Left colon (tissue), 2 donors: Measurements from ENCODE around the gene SLC35F1. TPM values are rescaled to one million over a fixed set of nuclear protein-coding genes. Genes with fewer than 3 reads are reported as not detected.

Experiments used
- ATAC-seq: fragments of 200-7000 bp; cut with Tn5 transposase; one replicate; pipeline ENCODE4 v1.9.1; 2020; ENCODE audit warnings: mild to moderate bottlenecking, moderate library complexity
- DNase-seq, 2 donors: peaks; one replicate each; pipeline ENCODE4 v3.0.0-alpha.2; 2020
- intact Hi-C, 2 donors: fragments of 100-400 bp; cut with DNase I in 1 of 2; cut with micrococcal nuclease in 1 of 2; formaldehyde crosslinking; loops; one replicate each; pipeline versions ENCODE4 v1.11.2 to v1.14.0; 2022; cut with DNase I, micrococcal nuclease
- total RNA-seq, 2 donors: library from RNA; stranded (reverse); fragmentation: NEBNext Ultra II Directional; extraction: Animal tissue kit (Norgen Biotek cat#: 25700); gene quantifications; one replicate each; pipeline ENCODE4 v1.2.1, GENCODE V29; 2021
- donor health status: DM: no; HTN: no; CAD: no.
- donor health status: DM: yes; HTN: yes; CAD: no.

SLC35F1 gene
- total RNA-seq, 2 donors from 2014 or later = 0.37 to 0.84 TPM

DNA sequence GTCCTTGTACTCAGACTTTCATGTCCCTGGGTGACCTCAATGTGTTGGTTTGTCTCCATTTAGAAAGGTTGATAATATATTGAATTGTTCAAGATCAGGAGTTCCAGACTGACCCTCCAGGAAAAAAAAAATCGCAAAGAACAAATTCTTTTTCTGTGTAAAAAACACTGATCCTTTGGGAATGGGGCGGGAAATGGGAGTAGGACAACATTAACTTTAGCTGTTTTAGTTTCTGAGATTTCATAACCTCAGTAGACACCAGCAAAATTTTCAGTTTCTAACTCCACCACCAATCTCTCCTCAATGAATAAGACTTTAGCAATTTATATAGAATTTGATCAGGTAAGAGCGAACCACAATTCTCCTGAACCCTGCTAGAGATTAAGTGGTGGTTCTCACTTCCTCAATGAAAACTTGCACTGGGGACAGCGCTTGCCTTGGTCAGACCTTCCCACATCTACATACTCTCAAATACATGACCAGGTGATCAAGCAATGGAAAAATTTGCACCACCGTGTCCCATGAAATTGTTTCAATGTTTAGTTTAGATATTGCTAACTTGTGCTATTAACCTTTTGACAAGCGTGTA is 409.8 kb downstream of the SLC35F1 start:
- intact Hi-C loops = no loop called here
- no peak for ATAC-seq
- no peak for DNase-seq

- ATAC-seq (no peak), DNase-seq (no peak)
- intact Hi-C loops = no loop called here
Measured at GRCh38 chr6:118317581-118318563, 410.8 kb downstream of the SLC35F1 start.

DNA sequence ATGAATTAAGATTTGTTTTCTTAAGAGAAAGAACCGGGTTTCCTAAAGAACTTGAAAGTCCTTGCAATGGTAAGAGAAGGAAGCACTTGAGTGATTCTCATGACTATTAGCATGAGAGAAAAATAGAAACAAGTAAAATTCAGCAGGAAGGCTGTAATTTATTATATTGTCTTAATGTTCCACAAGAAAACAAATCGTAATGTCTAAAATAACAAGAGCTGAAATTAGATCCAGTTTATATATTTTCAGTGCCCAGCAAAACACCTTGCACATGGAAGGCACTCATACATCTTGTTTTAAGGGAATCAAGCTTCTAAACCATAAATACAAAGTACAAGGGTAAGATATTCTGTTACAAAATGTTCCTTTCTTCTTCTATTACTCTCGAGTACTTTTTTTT is 411.6 kb downstream of the SLC35F1 start:
- DNase-seq (no peak), ATAC-seq (no peak)
- intact Hi-C loops = no loop called here

GRCh38 chr6:118319416-118319815 is 412.4 kb downstream of the SLC35F1 start:
- intact Hi-C loops = no loop called here
- no peak for ATAC-seq
- no peak for DNase-seq

DNA sequence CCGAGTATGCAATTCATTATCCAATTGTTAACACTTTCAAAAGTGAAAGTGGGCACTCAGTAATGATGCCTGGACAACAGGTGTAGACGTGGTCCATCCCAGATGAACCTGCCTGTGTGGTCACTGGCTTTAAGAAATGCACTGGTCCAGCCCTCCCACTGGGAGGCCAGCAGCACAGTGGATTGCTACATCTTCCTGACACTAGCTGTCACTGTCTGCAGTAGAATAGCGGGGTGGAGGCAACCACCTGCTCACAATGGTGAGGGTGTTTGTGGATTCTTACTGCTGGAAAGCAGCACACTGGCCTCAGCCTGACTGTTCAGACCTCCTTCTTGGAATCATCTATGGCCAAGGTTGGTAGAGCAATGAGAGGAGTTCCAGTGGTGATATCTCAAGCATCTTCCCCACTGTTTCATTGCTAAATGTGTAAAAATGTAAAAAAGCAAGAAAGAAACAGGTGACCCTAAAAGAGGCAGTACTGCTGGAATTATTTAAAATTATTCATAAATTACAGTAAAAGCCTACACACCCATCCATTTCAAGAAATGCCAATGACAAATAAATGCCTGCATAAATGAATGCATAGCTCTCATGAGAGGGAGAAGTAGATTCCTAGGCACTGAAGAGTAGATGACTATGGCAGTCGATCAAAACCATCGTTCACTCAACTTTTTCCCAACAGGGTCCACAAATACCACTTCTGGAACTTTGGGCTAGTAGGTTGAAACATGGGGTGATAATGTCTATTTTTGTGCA is 413.0 kb downstream of the SLC35F1 start:
- DNase-seq (no peak), ATAC-seq (no peak)
- intact Hi-C loops = no loop called here

DNA sequence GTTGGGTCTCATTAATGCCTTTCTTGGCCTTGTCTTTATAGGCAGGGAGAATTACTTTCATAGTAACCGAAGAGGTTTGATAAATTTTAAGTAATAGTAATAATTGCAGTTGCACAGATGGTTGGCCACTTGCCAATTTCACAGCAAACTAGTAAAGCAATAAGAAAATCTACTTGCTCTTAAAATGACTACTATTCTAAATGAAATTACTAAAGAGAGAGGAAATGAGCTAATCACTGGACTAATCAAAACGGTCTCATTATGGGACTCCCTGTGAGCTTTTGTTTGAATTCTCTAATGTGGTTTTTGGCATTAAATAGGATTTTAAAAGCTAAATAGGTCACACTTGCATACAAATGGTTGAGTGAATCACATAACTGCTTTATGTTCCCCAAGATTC is 413.6 kb downstream of the SLC35F1 start:
- intact Hi-C loops = no loop called here
- ATAC-seq (no peak), DNase-seq (no peak)

- intact Hi-C loops = no loop called here
- DNase-seq (no peak), ATAC-seq (no peak)
Measured at GRCh38 chr6:118324116-118324515, 417.1 kb downstream of the SLC35F1 start.

DNA sequence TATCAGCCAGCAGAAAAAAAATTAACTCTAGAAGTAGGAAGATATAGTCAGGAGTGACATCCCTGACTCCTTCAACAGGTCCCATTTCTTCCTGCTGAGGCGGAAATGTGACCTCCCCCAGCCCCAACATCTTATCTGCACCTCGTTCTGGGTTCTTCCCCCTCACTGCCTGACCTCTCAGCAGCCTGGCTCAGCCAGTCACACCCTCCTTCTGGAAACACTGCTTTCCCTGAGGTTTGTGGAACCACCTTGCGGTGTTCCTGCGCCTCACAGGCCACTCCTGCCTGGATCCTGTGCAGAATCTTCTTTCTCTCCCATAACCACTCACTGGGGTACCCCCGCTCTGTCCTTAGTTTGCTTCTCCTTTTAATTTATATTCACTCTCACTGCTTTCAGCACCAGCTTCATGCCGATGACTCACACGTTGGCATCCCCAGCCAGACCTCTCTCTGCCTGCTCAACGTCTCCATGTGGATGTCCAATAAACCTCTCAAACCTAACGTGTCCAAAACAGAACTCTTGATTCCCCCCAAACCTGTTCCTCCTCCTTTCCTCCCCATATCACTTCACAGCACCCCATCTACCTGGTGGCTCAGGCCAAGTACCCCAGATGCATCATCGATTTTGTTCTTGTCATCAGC is 418.3 kb downstream of the SLC35F1 start:
- intact Hi-C loops = no loop called here
- peak in 1 of 2 donors; percentile 43 for DNase-seq
- ATAC-seq = no peak

DNA sequence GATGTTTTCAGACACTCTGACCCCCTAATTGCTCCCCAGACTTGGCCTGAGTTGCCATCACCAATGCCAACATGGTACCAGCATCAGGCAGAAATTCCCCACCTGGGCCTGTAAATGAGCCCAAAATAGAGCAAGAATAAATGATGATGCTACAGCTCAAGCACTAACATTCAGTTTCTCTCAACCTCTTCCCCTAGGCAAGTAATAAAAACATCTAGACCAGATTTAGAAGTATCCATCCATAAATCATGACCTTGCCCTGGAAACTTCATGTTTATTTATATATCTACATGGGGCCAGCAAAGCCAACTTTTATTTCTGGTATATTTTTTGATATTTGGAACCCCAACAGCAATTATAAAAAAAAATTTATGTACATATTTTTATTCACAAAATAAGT is 419.6 kb downstream of the SLC35F1 start:
- intact Hi-C loops = no loop called here
- DNase-seq (no peak), ATAC-seq (no peak)

DNA sequence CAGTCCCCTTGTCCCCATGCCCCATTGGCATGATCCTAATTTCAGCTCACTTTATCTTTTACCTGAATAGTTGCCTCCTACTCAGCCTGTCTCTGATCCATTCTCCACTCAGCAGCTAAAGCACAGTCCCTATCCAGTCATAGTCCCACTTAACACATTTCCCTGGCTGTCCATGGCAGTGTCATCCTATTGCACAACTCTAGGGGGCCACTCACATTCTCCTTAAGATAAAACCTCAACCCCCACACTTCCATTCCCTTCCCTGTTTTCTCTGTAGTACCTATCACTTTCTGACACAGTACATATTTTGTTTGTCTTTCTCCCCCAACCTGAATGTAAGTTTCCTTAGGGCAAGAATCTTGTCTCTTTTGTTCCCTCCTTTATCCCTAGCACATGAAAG is 420.2 kb downstream of the SLC35F1 start:
- ATAC-seq (no peak), DNase-seq (no peak)
- intact Hi-C loops = no loop called here

GRCh38 chr6:118333772-118334171 is 426.7 kb downstream of the SLC35F1 start:
- intact Hi-C loops = no loop called here
- ATAC-seq (no peak), DNase-seq (no peak)

DNA sequence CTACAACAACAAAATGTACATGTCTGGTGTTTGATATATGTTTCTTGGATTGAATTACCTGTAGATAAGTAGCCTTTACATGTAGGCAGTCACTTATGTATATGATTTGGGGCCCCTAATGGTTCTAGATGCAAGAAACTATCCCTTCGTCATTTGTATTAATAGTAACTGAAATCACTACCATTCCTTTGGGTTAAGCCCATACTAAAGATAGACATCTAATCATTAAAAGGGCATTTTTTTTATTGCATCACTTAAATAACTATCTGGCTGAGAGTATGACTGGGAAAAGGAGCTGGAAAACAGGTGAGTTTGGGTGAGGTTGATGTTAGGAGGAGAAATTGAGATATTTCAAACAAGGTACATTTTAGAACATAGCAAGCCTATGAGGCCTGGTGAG is 427.6 kb downstream of the SLC35F1 start:
- DNase-seq (no peak), ATAC-seq (no peak)
- intact Hi-C loops = no loop called here

GRCh38 chr6:118335325-118335816 is 428.3 kb downstream of the SLC35F1 start:
- no peak for ATAC-seq
- intact Hi-C loops = no loop called here
- DNase-seq = no peak

- intact Hi-C loops = no loop called here
- no peak for ATAC-seq
Measured at GRCh38 chr6:118344014-118344670, 437.1 kb downstream of the SLC35F1 start.

GRCh38 chr6:118350881-118351430 is 443.9 kb downstream of the SLC35F1 start:
- ATAC-seq = no peak
- intact Hi-C loops = no loop called here
- no peak for DNase-seq

More at GRCh38 chr6:118344014-118344670, 437.1 kb downstream of the SLC35F1 start:
- DNase-seq = no peak

DNA sequence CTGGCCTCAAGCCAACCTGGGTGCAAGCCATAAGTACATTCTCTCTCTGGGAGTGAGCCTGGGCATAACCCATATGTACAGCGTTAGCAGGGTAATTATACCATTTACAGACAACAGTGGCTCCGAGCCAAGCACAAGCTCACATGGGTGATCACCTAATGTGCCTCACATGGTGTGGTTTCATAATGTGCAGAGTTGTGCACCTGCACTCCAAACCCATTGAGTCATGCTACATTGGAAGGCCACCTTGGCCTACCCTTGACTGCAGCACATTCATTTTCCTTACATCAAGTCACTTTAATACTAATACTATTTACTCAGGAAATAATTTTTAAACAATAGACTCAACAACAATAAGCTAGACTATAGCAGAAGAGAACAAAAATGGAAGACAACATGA is 446.5 kb downstream of the SLC35F1 start:
- intact Hi-C loops = no loop called here
- ATAC-seq (no peak), DNase-seq (no peak)

- DNase-seq = no peak
- intact Hi-C loops = no loop called here
- ATAC-seq = no peak
Measured at GRCh38 chr6:118354641-118355040, 447.6 kb downstream of the SLC35F1 start.

GRCh38 chr6:118356054-118356453 is 449.0 kb downstream of the SLC35F1 start:
- ATAC-seq (no peak), DNase-seq (no peak)
- intact Hi-C loops = no loop called here
